GM19324 (cell line): Measurements from ENCODE around the gene NFIX.

Experiments
- ATAC-seq: cut with Tn5 transposase; IDR thresholded peaks from one replicate; pipeline ENCODE4 v1.9.1; 2021; ENCODE audit warnings: mild to moderate bottlenecking, moderate library complexity; ENCODE audit not compliant: unreplicated experiment, low FRiP score

The NFIX gene

DNA sequence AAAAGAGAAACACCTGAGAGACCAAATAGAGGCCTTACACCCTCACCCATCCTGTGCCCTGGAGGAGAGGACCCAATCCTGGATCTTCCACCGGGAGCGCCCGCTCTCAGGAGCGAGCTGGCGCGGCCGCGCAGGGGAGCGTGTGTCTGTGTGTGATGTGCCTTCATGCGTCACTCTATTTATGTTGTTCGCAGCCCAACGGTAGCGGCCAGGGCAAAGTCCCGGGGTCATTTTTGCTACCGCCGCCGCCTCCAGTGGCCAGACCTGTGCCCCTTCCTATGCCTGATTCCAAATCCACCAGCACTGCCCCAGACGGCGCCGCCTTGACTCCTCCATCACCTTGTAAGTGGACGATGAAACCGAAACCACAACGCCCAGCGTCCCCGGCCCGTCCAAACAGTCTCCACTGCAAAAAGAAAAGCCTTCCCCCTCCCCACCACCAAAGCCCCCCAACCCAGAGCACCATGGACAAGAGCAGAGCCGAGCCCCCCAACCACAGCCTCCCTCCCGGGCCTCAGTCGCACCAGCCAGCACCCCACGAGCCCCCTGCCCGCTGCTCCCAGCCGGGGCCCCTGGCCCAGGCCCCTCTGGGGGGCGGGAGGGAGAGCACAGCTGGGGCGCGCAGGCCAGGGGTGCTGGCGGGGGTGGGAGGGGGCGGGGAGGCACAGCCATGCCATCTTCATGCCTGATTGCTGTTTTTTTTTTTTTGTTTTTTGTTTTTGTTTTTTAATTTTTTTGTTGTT lies 92.7 kb downstream of the NFIX start:
- ATAC-seq, result no peak

DNA sequence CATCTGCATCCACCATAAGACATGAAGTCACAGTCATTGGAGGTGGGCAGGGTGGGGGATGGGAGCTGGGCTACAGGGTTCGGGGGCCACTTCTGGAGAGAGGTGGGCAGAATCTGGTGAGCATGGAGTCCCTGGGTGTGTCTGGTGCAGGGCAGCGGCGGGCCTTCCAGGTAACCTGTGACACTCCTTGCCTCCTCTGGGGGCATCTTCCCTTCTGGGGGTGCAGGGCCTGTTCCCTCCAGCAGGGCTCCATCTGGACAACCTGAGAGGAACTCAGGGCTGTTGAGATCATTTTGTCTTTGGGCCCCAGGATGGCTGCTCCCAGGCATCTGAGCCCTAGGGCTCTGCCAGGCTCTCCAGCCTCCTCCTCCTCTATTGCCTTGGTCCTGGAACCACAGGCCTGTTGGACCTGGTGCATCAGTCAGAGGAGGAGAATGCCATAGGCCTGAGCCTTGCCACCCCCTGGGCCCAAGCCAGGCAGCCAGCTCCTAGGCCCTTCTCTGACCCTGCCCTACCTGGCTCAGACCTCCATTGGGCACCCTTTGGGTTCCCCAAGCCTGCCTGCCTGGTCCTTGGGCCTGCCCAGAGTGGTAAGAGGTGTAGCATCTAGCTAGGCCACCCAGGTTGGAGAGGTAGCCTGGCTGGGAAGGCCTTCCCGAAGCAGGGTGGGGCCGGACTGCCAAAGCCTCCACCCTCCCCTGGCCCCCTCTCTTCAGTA lies 94.0 kb downstream of the NFIX start:
- no peak for ATAC-seq

GRCh38 chr19:13089857-13090507 lies 94.7 kb downstream of the NFIX start:
- ATAC-seq, result no peak

GRCh38 chr19:13090511-13091231 lies 95.4 kb downstream of the NFIX start:
- ATAC-seq, result no peak

GRCh38 chr19:13091400-13092157 lies 96.3 kb downstream of the NFIX start:
- no peak for ATAC-seq

DNA sequence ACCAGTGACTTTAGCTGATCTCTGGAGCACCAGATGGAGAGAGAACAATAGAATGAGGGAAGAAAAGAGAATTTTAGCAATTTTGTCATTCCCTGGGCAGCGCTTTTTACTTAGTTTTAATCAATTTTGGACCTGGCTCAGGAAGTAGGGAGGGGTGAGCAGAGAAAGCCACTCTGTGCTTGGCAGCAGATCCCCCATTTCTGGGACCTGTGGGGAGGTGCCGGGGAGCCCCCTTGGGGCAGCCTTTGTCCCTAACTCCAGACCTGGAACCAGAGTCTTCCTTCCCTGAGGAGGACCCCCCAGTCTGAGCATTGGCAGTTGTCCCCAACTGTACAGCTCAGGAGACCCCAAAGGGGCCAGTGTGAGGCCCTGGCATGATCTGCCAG lies 96.9 kb downstream of the NFIX start:
- no peak for ATAC-seq

GRCh38 chr19:13092606-13093235 lies 97.4 kb downstream of the NFIX start:
- no peak for ATAC-seq

DNA sequence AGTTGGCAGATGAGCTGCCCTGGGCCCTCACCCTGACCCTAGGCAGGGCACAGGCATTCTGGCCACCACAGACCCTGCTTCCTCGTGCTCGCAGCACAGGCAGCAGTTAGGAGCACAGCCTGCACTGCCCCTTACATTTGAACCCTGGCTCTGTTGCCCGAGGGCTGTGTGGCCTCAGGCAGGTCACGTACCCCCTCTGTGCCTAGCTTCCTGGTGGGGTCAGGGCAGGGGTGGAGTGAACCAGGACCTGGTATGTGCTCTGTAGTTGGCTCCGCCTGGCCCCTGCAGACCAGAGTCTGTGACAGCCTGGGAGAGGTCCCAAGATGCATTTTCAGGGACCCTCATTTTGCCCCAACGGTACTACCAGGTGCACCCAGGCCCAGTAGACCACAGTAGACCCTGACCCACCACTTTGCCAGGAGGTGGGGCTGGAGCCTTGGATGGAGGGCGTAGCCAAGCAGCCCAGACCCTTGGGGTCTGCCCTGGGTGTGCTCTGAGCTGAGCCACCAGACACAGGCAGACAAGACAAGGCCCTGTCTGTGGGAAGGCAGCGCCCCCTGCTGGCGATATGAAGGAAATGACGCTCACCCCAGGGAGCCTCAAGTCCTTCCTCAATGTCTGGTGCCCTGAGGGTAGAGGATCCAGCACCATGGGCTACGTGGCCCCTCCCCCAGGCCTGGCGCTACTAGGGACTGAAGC lies 98.3 kb downstream of the NFIX start:
- ATAC-seq, result no peak

DNA sequence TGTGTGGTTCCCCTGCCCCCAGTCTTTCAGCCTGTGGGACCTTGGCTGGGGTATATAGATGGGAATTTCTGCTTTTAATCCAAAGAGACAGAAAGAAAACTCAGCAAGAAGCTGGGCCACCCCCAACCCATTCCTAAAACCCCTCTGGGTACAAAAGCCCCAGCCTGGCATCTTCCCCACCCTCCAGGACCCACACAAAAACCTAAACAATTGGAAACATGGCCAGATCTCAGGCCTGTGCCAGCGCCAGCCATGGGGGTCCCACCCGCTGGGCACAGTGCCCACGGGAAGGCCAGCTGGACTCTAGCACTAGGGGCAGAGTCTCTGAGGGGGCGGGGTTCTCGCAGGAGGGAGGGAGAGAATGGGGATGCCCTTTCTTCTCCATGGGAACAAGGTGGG lies 98.8 kb downstream of the NFIX start:
- ATAC-seq, result no peak

DNA sequence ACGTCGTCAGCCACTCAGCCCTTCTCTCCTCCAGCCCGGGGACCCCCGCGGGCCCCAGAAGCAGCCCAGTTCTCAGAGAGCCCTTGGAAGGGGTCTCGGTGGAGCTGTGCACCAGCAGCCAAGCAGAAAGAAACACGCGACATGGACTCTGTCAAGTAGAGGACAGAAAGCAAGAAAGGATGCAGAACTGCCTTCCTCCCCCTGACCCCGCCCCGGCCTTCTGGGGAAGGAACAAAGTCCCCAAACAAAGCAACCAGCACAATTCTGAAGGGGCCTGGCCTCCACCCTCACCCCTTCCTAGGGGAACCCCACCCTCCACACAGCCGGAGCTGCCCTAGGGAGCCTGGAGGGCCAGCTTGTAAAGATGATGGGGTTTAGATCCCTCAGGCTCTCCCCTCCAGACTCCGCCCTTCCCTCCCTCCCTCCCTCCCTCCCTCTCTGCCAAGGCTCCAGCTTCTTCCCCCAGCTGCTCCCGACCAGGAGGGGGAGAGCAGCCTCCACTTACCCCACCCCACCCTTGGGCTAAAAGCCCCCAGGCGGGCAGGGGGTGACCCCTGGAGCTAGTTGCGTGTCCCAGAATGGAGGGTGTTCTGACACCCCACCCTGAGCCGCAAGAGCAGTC lies 99.6 kb downstream of the NFIX start:
- ATAC-seq, result no peak

DNA sequence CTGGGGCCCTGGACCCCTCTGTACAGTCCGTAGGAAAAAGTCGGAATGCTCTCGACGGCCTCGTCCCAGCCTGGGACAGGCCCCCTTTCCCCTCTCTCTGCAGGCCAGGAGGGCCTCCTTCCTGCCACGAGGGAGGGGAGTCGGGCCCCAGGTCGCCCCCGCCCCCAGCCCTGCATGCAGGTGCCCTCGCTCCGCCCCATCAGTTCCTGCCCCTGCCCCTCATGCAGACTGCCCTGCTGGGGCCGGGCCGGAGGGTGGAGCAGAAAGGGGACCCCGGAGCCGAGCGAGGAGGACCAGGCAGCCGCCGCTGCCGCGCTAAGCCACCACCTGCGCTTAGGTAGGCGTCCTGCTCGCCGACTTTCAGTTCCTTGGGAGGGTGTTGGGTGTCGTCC lies 100.1 kb downstream of the NFIX start:
- no peak for ATAC-seq

DNA sequence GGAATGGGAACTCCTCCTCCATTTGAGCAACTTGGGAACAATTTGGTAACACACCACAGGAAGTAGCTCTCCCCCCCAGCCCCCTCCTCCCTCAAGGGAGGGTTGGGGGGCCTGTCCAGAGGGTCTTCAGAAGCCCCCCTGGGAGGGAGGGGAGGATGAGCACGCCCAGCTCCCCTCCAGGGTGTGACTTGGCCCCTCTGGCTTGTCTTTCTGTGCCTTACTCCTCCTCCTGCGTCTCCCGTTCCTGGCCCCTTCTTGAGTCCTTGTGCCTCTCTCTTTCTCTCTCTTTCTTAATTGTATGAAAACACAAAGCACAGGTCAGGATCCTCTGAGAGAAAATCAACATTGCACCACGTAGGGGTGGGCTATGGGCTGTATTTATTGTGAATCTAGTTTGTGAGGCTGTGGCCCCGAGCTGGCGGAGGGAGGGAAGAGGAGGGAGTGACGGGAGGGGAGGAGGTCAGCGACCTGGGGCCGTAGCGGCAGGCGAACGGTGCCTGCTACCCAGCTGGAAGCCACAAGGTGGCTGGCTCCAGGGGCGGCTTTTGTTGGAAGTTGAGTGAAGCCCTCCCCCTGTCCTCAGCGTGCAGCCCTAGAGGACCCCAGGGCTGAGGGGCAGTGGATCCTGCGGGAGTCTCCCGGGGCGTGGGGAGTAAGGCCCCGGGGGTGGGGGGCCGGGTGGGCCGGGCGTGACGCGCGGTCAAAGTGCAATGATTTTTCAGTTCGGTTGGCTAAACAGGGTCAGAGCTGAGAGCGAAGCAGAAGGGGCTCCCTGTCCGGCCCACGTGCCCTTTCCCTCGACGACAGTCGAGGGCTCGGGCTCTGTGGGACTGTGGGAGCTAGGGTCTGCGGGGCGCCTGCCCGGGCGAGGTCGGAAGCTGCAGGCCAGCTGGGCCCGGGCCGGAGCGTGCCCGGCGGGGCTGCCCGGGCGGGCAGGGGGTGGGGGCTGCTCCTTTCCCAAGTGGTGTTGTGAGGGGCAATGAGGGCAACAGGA lies 101.0 kb downstream of the NFIX start:
- no peak for ATAC-seq

GRCh38 chr19:13097033-13097462 lies 101.8 kb downstream of the NFIX start:
- ATAC-seq, result no peak

DNA sequence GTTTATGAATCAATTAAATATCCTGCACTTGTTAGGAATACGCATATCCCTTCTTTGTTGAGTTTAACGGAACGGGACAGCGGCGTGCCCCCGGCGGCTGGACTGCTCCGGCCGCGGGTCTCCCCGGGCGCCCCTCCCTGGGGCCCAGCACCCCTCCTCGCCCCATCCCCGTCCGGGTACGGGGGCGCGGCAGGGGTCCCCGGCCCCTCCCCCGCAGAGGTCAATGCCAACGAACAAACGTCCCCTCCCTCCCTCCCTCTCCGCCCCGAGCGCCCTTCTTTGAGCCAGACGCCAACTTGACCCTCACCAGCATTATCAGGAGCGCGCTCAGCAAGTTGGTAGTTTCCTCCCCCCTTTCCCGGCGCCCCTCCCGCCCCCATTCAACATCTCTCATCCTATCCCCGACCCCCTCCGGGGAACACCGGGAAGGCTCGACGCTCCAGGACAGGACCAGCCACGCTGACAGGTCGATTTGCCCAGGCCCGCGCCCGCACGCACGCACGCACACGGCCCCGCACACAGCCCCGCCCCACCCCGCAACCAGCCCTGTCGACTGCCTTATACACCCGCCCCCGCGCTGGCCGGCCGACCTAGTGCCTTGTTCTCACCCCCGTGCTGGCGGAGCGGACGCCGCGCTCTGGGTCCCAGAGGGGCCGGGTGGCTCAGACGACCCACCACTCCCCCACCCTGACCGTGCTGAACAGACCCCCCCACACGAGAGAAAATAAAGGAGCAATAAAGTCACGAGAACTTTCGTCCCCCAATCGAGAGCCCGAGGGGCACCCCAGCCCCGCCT lies 102.4 kb downstream of the NFIX start:
- no peak for ATAC-seq

- ATAC-seq, result no peak
Observed at GRCh38 chr19:13098277-13099072, 103.2 kb downstream of the NFIX start.
